GM23248 (cell line): ENCODE data around the gene RASGRP1. TPM values are rescaled to one million over a fixed set of nuclear protein-coding genes. Genes with fewer than 3 reads are reported as not detected.

Experiments used
- DNase-seq: peaks from one replicate; pipeline ENCODE4 v3.0.0-alpha.2; 2015
- H2AFZ ChIP-seq: fragments of 200-600 bp; sonication (generic); 2 replicates; pipeline ENCODE4 v1.6.1; 2016; ENCODE audit warnings: antibody characterized with exemption
- H3F3A ChIP-seq: fragments of 200-600 bp; sonication (generic); 2 replicates; pipeline ENCODE4 v1.6.1; 2016; ENCODE audit warnings: mild to moderate bottlenecking, antibody characterized with exemption, mixed run types; ENCODE audit not compliant: insufficient read depth
- H3K27ac ChIP-seq: fragments of 200-600 bp; sonication (generic); 2 replicates; pipeline ENCODE4 v1.5.1; 2016; ENCODE audit warnings: mild to moderate bottlenecking
- H3K27me3 ChIP-seq: fragments of 200-600 bp; sonication (generic); replicated peaks from 2 replicates; pipeline ENCODE4 v1.6.1; 2016; ENCODE audit warnings: mild to moderate bottlenecking; ENCODE audit not compliant: insufficient read depth
- H3K36me3 ChIP-seq: fragments of 200-600 bp; sonication (generic); 2 replicates; pipeline ENCODE4 v1.6.1; 2016; ENCODE audit warnings: low read depth, mild to moderate bottlenecking
- H3K4me1 ChIP-seq: fragments of 200-600 bp; sonication (generic); 2 replicates; pipeline ENCODE4 v1.6.1; 2016; ENCODE audit warnings: mild to moderate bottlenecking; ENCODE audit not compliant: insufficient read depth
- H3K4me2 ChIP-seq: fragments of 200-600 bp; sonication (generic); one replicate; pipeline ENCODE4 v1.6.1; 2016; ENCODE audit warnings: mild to moderate bottlenecking; ENCODE audit not compliant: unreplicated experiment
- H3K4me3 ChIP-seq: fragments of 200-600 bp; sonication (generic); 2 replicates; pipeline ENCODE4 v1.5.1; 2016; ENCODE audit warnings: mild to moderate bottlenecking
- H3K79me2 ChIP-seq: fragments of 200-600 bp; sonication (generic); 2 replicates; pipeline ENCODE4 v1.6.1; 2016; ENCODE audit warnings: mild to moderate bottlenecking; ENCODE audit not compliant: insufficient read depth
- H3K9ac ChIP-seq: fragments of 200-600 bp; sonication (generic); 2 replicates; pipeline ENCODE4 v1.6.1; 2016; ENCODE audit warnings: mild to moderate bottlenecking
- H3K9me2 ChIP-seq: fragments of 200-600 bp; sonication (generic); 2 replicates; pipeline ENCODE4 v1.6.1; 2016; ENCODE audit warnings: mixed run types, mild to moderate bottlenecking, moderate library complexity; ENCODE audit not compliant: insufficient read depth
- H3K9me3 ChIP-seq: fragments of 200-600 bp; sonication (generic); one replicate; pipeline ENCODE4 v1.6.1; 2017; ENCODE audit warnings: low read depth
- H4K20me1 ChIP-seq: fragments of 200-600 bp; sonication (generic); 2 replicates; pipeline ENCODE4 v1.6.0; 2016; ENCODE audit not compliant: insufficient read depth
- EZH2 ChIP-seq: fragments of 200-600 bp; sonication (generic); IDR thresholded peaks from 2 replicates; pipeline ENCODE4 v1.6.1; 2018; ENCODE audit warnings: antibody characterized with exemption, mild to moderate bottlenecking; ENCODE audit not compliant: insufficient read depth, poor library complexity, severe bottlenecking
- EZH2phosphoT487 ChIP-seq: fragments of 200-600 bp; sonication (generic); IDR thresholded peaks from 2 replicates; pipeline ENCODE4 v1.6.1; 2018; ENCODE audit warnings: antibody characterized with exemption, moderate library complexity, mild to moderate bottlenecking, low read depth; ENCODE audit not compliant: insufficient read depth
- WGBS, 2 experiments: methylation state at CpG; one replicate each; pipeline ENCODE4 v1.1.6; 2015 to 2017; ENCODE audit warnings: low lambda C conversion rate in 2 of 2, low coverage in 1 of 2; ENCODE audit errors: missing lambda C conversion rate in 2 of 2; 5-methylcytosine and 5-hydroxymethylcytosine counted together
- in situ Hi-C: fragments of 300-500 bp; cut with MboI; formaldehyde crosslinking; loops from 2 replicates; pipeline ENCODE4 v1.15.0; 2020
- polyA plus RNA-seq: library from polyadenylated mRNA; unstranded; fragments of >200 nt; fragmentation: Nextera tagmentation; extraction: Ambion mirVana; gene quantifications from 2 replicates; pipeline ENCODE4 v1.2.1, GENCODE V29; 2016
- total RNA-seq: library from RNA; depleted of rRNA; stranded (reverse); fragments of >200 nt; shearing (Covaris generic); gene quantifications from 2 replicates; pipeline ENCODE4 v1.2.3, GENCODE V29; 2014

RASGRP1 gene
- total and polyA plus RNA-seq, 2 experiments from 2014 or later, result 0.58 to 1.5 TPM

GRCh38 chr15:38522922-38523321, 41.7 kb downstream of the RASGRP1 start:
- no peaks in the 10 kb centered on the region for H3K9me2 ChIP-seq
- H3K36me3 ChIP-seq, result no peaks in the 10 kb centered on the region
- no peak overlapping the region for H3K27ac ChIP-seq
- H3K79me2 ChIP-seq, result no peaks in the 10 kb centered on the region
- H2AFZ ChIP-seq, result no peak overlapping the region
- H4K20me1 ChIP-seq, result no peaks in the 10 kb centered on the region
- in situ Hi-C loops, result no loop called here
- H3K27me3 ChIP-seq, result no peaks in the 10 kb centered on the region
- peaks cover 5% of the 10 kb centered on the region; the same call in 1 of the 2 replicates for H3F3A ChIP-seq
- no peaks in the 10 kb centered on the region for H3K9me3 ChIP-seq
- no peak overlapping the region for H3K9ac ChIP-seq
- WGBS, 2 experiments, result 83 to 87% methylated on average over 4 of the region's 4 CpGs
- H3K4me2 ChIP-seq, result no peak overlapping the region
- no peak overlapping the region for H3K4me3 ChIP-seq
- peaks cover 21% of the 10 kb centered on the region for H3K4me1 ChIP-seq
- TF ChIP-seq EZH2 (no peak), EZH2phosphoT487 (no peak)
- DNase-seq, result no peak

GRCh38 chr15:38521316-38521715, 43.3 kb downstream of the RASGRP1 start:
- Histone ChIP-seq H3K4me1 (peaks cover 20% of the 10 kb centered on the region; the same call in 1 of the 2 replicates), H3K27me3 (no peaks in the 10 kb centered on the region), H3K36me3 (no peaks in the 10 kb centered on the region), H3K27ac (no peak overlapping the region), H3K9ac (no peak overlapping the region), H2AFZ (no peak overlapping the region), H3K9me3 (no peaks in the 10 kb centered on the region), H3K4me2 (no peak overlapping the region), H4K20me1 (no peaks in the 10 kb centered on the region), H3K9me2 (no peaks in the 10 kb centered on the region), H3K4me3 (no peak overlapping the region), H3K79me2 (no peaks in the 10 kb centered on the region), H3F3A (peaks cover 5% of the 10 kb centered on the region; the same call in 1 of the 2 replicates)
- no peak for DNase-seq
- TF ChIP-seq EZH2phosphoT487 (no peak), EZH2 (no peak)
- in situ Hi-C loops, result no loop called here
- WGBS, 2 experiments, result 57 to 59% methylated on average over 5 of the region's 5 CpGs

- DNase-seq, result no peak
- 76 to 85% methylated on average over 3 of the region's 3 CpGs for WGBS, 2 experiments
Measured at GRCh38 chr15:38520035-38520434, 44.6 kb downstream of the RASGRP1 start.

GRCh38 chr15:38518084-38518483, 46.5 kb downstream of the RASGRP1 start:
- in situ Hi-C loops, result no loop called here
- WGBS, 2 experiments, result 93 to 96% methylated on average over 4 of the region's 4 CpGs
- no peak for TF ChIP-seq EZH2phosphoT487
- TF ChIP-seq EZH2, result no peak

More at GRCh38 chr15:38520035-38520434, 44.6 kb downstream of the RASGRP1 start:
- Histone ChIP-seq H3K4me1 (peaks cover 20% of the 10 kb centered on the region; the same call in 1 of the 2 replicates), H3K27me3 (no peaks in the 10 kb centered on the region), H3K9me2 (no peaks in the 10 kb centered on the region), H3K9me3 (no peaks in the 10 kb centered on the region), H3K4me2 (peak overlapping the region; percentile 11), H3F3A (peaks cover 5% of the 10 kb centered on the region; the same call in 1 of the 2 replicates), H4K20me1 (no peaks in the 10 kb centered on the region), H3K4me3 (no peak overlapping the region), H3K27ac (no peak overlapping the region), H2AFZ (no peak overlapping the region), H3K79me2 (no peaks in the 10 kb centered on the region), H3K36me3 (no peaks in the 10 kb centered on the region), H3K9ac (no peak overlapping the region)
- no peak for TF ChIP-seq EZH2
- TF ChIP-seq EZH2phosphoT487, result no peak
- in situ Hi-C loops, result no loop called here

More at GRCh38 chr15:38518084-38518483, 46.5 kb downstream of the RASGRP1 start:
- H2AFZ ChIP-seq, result no peak overlapping the region
- no peaks in the 10 kb centered on the region for H4K20me1 ChIP-seq
- H3F3A ChIP-seq, result no peaks in the 10 kb centered on the region
- no peaks in the 10 kb centered on the region for H3K27me3 ChIP-seq
- H3K4me2 ChIP-seq, result no peak overlapping the region
- H3K79me2 ChIP-seq, result no peaks in the 10 kb centered on the region
- no peak overlapping the region for H3K27ac ChIP-seq
- no peaks in the 10 kb centered on the region for H3K9me2 ChIP-seq
- H3K9ac ChIP-seq, result no peak overlapping the region
- DNase-seq, result no peak
- H3K4me1 ChIP-seq, result peaks cover 10% of the 10 kb centered on the region; the same call in 1 of the 2 replicates
- no peaks in the 10 kb centered on the region for H3K9me3 ChIP-seq
- no peaks in the 10 kb centered on the region for H3K36me3 ChIP-seq
- no peak overlapping the region for H3K4me3 ChIP-seq
